H9 (cell line): ENCODE data around the gene PPP1R3C. TPM values are rescaled to one million over a fixed set of nuclear protein-coding genes. Genes with fewer than 3 reads are reported as not detected.

Experiments
- DNase-seq: peaks from one replicate; pipeline ENCODE4 v3.0.0-alpha.2; 2017
- H2AFZ ChIP-seq: one replicate; pipeline ENCODE4 v1.6.1; 2013; ENCODE audit warnings: mild to moderate bottlenecking, low read length, control low read depth, moderate library complexity
- H2AK5ac ChIP-seq: 2 replicates; pipeline ENCODE4 v1.6.1; 2013; ENCODE audit warnings: low read length, control low read depth, mixed read lengths; ENCODE audit not compliant: insufficient read length
- H2BK120ac ChIP-seq: one replicate; pipeline ENCODE4 v1.6.1; 2013; ENCODE audit warnings: low read depth, mild to moderate bottlenecking, low read length, control low read depth, inconsistent platforms; ENCODE audit not compliant: poor library complexity, severe bottlenecking
- H2BK12ac ChIP-seq: 2 replicates; pipeline ENCODE4 v1.6.1; 2013; ENCODE audit warnings: low read length, control low read depth, mixed read lengths, low read depth; ENCODE audit not compliant: insufficient read length
- H2BK15ac ChIP-seq: 2 replicates; pipeline ENCODE4 v1.6.1; 2013; ENCODE audit warnings: low read depth, low read length, control low read depth
- H2BK20ac ChIP-seq: one replicate; pipeline ENCODE4 v1.6.1; 2013; ENCODE audit warnings: low read depth, mild to moderate bottlenecking, low read length, control low read depth, inconsistent platforms; ENCODE audit not compliant: poor library complexity, severe bottlenecking
- H2BK5ac ChIP-seq: 2 replicates; pipeline ENCODE4 v1.6.1; 2013; ENCODE audit warnings: low read length, control low read depth, mixed read lengths; ENCODE audit not compliant: insufficient read length
- H3K14ac ChIP-seq: 2 replicates; pipeline ENCODE4 v1.6.1; 2013; ENCODE audit warnings: low read length, control low read depth; ENCODE audit not compliant: insufficient read depth
- H3K18ac ChIP-seq: 2 replicates; pipeline ENCODE4 v1.6.1; 2013; ENCODE audit warnings: low read depth, mild to moderate bottlenecking, mixed read lengths, low read length, control low read depth; ENCODE audit not compliant: insufficient read length
- H3K23ac ChIP-seq: 2 replicates; pipeline ENCODE4 v1.6.1; 2013; ENCODE audit warnings: low read length, control low read depth, mixed read lengths, low read depth; ENCODE audit not compliant: insufficient read length
- H3K23me2 ChIP-seq: 2 replicates; pipeline ENCODE4 v1.6.1; 2013; ENCODE audit warnings: low read depth, mild to moderate bottlenecking, mixed read lengths, low read length, control low read depth; ENCODE audit not compliant: insufficient read length, poor library complexity, severe bottlenecking
- H3K27ac ChIP-seq: 2 replicates; pipeline ENCODE4 v1.5.1; 2013; ENCODE audit warnings: low read length, control low read depth, mixed read lengths, low read depth; ENCODE audit not compliant: insufficient read length
- H3K27me3 ChIP-seq: 2 replicates; pipeline ENCODE4 v1.6.1; 2013; ENCODE audit warnings: low read length, control low read depth, inconsistent platforms; ENCODE audit not compliant: insufficient read depth
- H3K4ac ChIP-seq: 2 replicates; pipeline ENCODE4 v1.6.1; 2013; ENCODE audit warnings: low read depth, mild to moderate bottlenecking, control low read depth, inconsistent platforms, low read length, moderate library complexity
- H3K4me1 ChIP-seq: 2 replicates; pipeline ENCODE4 v1.6.1; 2013; ENCODE audit warnings: low read length, control low read depth, inconsistent platforms; ENCODE audit not compliant: insufficient read depth
- H3K4me2 ChIP-seq: 2 replicates; pipeline ENCODE4 v1.6.1; 2013; ENCODE audit warnings: low read length, control low read depth, mixed read lengths; ENCODE audit not compliant: insufficient read length, insufficient read depth
- H3K56ac ChIP-seq: 2 replicates; pipeline ENCODE4 v1.6.1; 2013; ENCODE audit warnings: low read depth, mild to moderate bottlenecking, mixed read lengths, low read length, control low read depth; ENCODE audit not compliant: insufficient read length
- H3K79me1 ChIP-seq: 2 replicates; pipeline ENCODE4 v1.6.1; 2013; ENCODE audit warnings: low read depth, mild to moderate bottlenecking, moderate library complexity, low read length, control low read depth, inconsistent platforms; ENCODE audit not compliant: insufficient read depth, poor library complexity, severe bottlenecking
- H3K79me2 ChIP-seq: 2 replicates; pipeline ENCODE4 v1.6.1; 2013; ENCODE audit warnings: low read length, control low read depth, inconsistent platforms; ENCODE audit not compliant: insufficient read depth
- H3K9ac ChIP-seq: 2 replicates; pipeline ENCODE4 v1.6.1; 2013; ENCODE audit warnings: low read length, control low read depth, mixed read lengths; ENCODE audit not compliant: insufficient read length; ENCODE audit errors: extremely low read depth
- H3K9me3 ChIP-seq: one replicate; pipeline ENCODE4 v1.6.1; 2013; ENCODE audit warnings: low read depth, low read length, inconsistent platforms; ENCODE audit not compliant: control insufficient read depth
- H3T11ph ChIP-seq: one replicate; pipeline ENCODE4 v1.6.1; 2013; ENCODE audit warnings: mild to moderate bottlenecking, low read length, control low read depth, inconsistent platforms
- H4K20me1 ChIP-seq: one replicate; pipeline ENCODE4 v1.6.1; 2013; ENCODE audit not compliant: control insufficient read depth, insufficient read length, insufficient read depth
- H4K5ac ChIP-seq: 2 replicates; pipeline ENCODE4 v1.6.1; 2013; ENCODE audit warnings: low read depth, mild to moderate bottlenecking, mixed read lengths, low read length, control low read depth; ENCODE audit not compliant: insufficient read length
- H4K8ac ChIP-seq: replicated peaks from 2 replicates; pipeline ENCODE4 v1.6.1; 2013; ENCODE audit warnings: low read length, control low read depth, mixed read lengths, low read depth; ENCODE audit not compliant: insufficient read length
- H4K91ac ChIP-seq: 2 replicates; pipeline ENCODE4 v1.6.1; 2013; ENCODE audit warnings: low read depth, mild to moderate bottlenecking, moderate library complexity, mixed read lengths, low read length, control low read depth; ENCODE audit not compliant: insufficient read length
- H3K27ac Mint-ChIP-seq, 3 experiments: 2 replicates in 2 of 3; 3 replicates in 1 of 3; pipeline ENCODE4 v1.8.0; 2020 to 2021; ENCODE audit warnings: mixed read lengths in 3 of 3, mild to moderate bottlenecking in 1 of 3, moderate library complexity in 1 of 3
- H3K27me3 Mint-ChIP-seq: 2 replicates; pipeline ENCODE4 v1.8.0; 2021; ENCODE audit warnings: low read depth, mild to moderate bottlenecking, moderate library complexity, mixed read lengths
- H3K36me3 Mint-ChIP-seq, 3 experiments: 2 replicates in 2 of 3; 3 replicates in 1 of 3; pipeline ENCODE4 v1.8.0; 2020 to 2021; ENCODE audit warnings: low read depth in 3 of 3, mixed read lengths in 3 of 3; ENCODE audit not compliant: insufficient read depth in 1 of 3
- H3K4me1 Mint-ChIP-seq, 2 experiments: 2 replicates each; pipeline ENCODE4 v1.8.0; 2020; ENCODE audit warnings: mixed read lengths in 2 of 2
- H3K4me3 Mint-ChIP-seq, 2 experiments: 2 replicates in 1 of 2; 3 replicates in 1 of 2; pipeline ENCODE4 v1.8.0; 2020 to 2021; ENCODE audit warnings: mild to moderate bottlenecking in 2 of 2, mixed read lengths in 2 of 2, moderate library complexity in 1 of 2
- H3K9me3 Mint-ChIP-seq, 2 experiments: 2 replicates in 1 of 2; 3 replicates in 1 of 2; pipeline ENCODE4 v1.8.0; 2020; ENCODE audit warnings: mild to moderate bottlenecking in 2 of 2, mixed read lengths in 2 of 2, moderate library complexity in 1 of 2
- CTCF ChIP-seq: fragments of 200-600 bp; sonication (generic); conservative IDR thresholded peaks from 3 replicates; pipeline ENCODE4 v1.8.0; 2021; ENCODE audit warnings: antibody characterized with exemption, mild to moderate bottlenecking
- WGBS: extraction: QIAGEN DNeasy Blood & Tissue Kit; methylation state at CpG from one replicate; pipeline ENCODE4 v1.1.7; 2013; ENCODE audit warnings: missing lambda C conversion rate, low lambda C conversion rate, mixed read lengths; ENCODE audit not compliant: insufficient read length; ENCODE audit errors: extremely low coverage; 5-methylcytosine and 5-hydroxymethylcytosine counted together
- total RNA-seq: library from RNA; stranded (reverse); gene quantifications from 2 replicates; pipeline ENCODE4 v1.2.1, GENCODE V29; 2021

The PPP1R3C gene
- total RNA-seq, 1 experiment from 2014 or later, result 1.2 TPM

- Histone ChIP-seq H3K4me1 (no peaks in the 10 kb centered on the region), H2BK20ac (no peak overlapping the region), H4K8ac (no peak overlapping the region), H3K4ac (no peak overlapping the region), H2BK5ac (no peak overlapping the region), H3K27ac (no peak overlapping the region), H2AK5ac (no peak overlapping the region), H4K5ac (no peak overlapping the region), H2BK15ac (no peak overlapping the region), H3T11ph (no peak overlapping the region), H2BK12ac (no peak overlapping the region), H2BK120ac (no peak overlapping the region), H3K56ac (no peak overlapping the region), H4K20me1 (no peaks in the 10 kb centered on the region), H3K9me3 (no peaks in the 10 kb centered on the region), H3K9ac (no peak overlapping the region), H3K23ac (no peak overlapping the region), H3K18ac (no peak overlapping the region), H3K27me3 (no peaks in the 10 kb centered on the region), H3K79me2 (no peaks in the 10 kb centered on the region), H2AFZ (no peak overlapping the region), H4K91ac (no peak overlapping the region), H3K79me1 (no peaks in the 10 kb centered on the region), H3K23me2 (no peaks in the 10 kb centered on the region), H3K4me2 (no peak overlapping the region), H3K14ac (no peak overlapping the region)
- Mint-ChIP-seq H3K4me3 (no peak overlapping the region), H3K4me1 (no peaks in the 10 kb centered on the region), H3K36me3 (peaks cover 0 to 8% (median 6%) of the 10 kb centered on the region in 3 experiments; a peak in 1 of 7 replicates), H3K27ac (no peak overlapping the region), H3K27me3 (no peaks in the 10 kb centered on the region), H3K9me3 (peaks cover 11 to 12% of the 10 kb centered on the region in 2 experiments; a peak in 4 of 5 replicates)
- WGBS, result no CpG with 5 or more reads among the region's 5 CpGs
- no peak for TF ChIP-seq CTCF
- no peak for DNase-seq
Observed at GRCh38 chr10:91607646-91608403, 25.0 kb downstream of the PPP1R3C start.
